C4-2B (cell line): ENCODE measurements around the gene C8G.

Experiments
- ZFX ChIP-seq: fragments of 450-650 bp; IDR thresholded peaks from 2 replicates; pipeline ENCODE4 v1.6.1; 2017
- TF ChIP-seq, protein P1 (sequence below): fragments of 450-650 bp; conservative IDR thresholded peaks from 2 replicates; pipeline ENCODE4 v1.5.1; 2017; ENCODE audit warnings: mild to moderate bottlenecking

DNA sequence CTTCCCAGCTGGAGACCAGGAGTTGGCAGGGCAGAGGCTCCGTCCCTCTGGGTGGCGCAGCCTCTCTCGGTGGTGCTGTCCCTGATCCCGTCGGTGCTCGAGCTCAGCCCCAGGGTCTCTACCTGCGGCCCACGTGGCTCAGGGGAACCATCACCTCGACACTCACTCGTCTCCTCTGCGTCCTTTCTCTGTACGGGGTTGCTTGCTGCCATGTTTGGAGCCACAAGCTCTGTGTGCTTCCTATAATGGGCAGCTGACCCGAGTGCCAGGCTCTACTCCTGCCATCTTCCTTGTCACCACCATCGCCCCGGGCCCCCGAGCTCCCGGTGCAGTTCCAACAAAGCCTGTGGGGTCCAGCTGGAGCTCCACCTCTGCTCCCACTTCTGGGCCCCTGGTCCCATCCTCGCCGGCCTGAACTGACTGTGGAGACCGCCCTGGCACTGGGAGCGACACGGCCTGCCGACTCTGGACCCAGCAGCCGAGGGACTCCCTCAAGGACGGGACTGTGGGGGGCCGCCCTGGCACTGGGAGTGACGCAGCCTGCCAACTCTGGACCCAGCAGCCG lies 5.5 kb upstream of the C8G start:
- TF ChIP-seq, protein P1, sequence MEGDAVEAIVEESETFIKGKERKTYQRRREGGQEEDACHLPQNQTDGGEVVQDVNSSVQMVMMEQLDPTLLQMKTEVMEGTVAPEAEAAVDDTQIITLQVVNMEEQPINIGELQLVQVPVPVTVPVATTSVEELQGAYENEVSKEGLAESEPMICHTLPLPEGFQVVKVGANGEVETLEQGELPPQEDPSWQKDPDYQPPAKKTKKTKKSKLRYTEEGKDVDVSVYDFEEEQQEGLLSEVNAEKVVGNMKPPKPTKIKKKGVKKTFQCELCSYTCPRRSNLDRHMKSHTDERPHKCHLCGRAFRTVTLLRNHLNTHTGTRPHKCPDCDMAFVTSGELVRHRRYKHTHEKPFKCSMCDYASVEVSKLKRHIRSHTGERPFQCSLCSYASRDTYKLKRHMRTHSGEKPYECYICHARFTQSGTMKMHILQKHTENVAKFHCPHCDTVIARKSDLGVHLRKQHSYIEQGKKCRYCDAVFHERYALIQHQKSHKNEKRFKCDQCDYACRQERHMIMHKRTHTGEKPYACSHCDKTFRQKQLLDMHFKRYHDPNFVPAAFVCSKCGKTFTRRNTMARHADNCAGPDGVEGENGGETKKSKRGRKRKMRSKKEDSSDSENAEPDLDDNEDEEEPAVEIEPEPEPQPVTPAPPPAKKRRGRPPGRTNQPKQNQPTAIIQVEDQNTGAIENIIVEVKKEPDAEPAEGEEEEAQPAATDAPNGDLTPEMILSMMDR = no peak
- no peak for TF ChIP-seq ZFX
